HG02840 (cell line): ENCODE data around the gene ERICH2.

Source experiments
- ATAC-seq: cut with Tn5 transposase; IDR thresholded peaks from one replicate; pipeline ENCODE4 v1.9.1; 2021; ENCODE audit warnings: mild to moderate bottlenecking, moderate library complexity, moderate number of reproducible peaks; ENCODE audit not compliant: unreplicated experiment, low FRiP score

ERICH2 gene

DNA sequence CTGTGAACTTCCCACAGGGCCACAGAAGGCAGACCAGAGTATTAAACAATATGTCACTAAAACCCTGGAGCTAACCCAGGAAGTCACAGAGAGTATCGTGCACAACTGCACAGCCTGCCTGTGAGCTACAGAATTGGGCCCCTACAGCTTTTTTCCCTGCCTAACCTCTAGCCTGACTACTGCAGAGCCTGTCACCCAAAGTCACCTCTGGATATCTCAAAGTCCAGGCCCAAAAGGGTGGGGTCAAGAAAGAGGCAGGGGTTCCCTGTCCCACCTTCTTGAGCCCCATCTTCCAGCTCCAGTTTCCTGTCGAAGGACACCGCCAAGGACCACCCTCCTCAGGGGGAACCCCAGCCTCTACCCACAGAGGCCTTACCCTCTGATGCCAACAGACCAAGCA, 60.0 kb downstream of the ERICH2 start:
- no peak for ATAC-seq

- no peak for ATAC-seq
Measured at GRCh38 chr2:170831115-170831514, 60.9 kb downstream of the ERICH2 start.

DNA sequence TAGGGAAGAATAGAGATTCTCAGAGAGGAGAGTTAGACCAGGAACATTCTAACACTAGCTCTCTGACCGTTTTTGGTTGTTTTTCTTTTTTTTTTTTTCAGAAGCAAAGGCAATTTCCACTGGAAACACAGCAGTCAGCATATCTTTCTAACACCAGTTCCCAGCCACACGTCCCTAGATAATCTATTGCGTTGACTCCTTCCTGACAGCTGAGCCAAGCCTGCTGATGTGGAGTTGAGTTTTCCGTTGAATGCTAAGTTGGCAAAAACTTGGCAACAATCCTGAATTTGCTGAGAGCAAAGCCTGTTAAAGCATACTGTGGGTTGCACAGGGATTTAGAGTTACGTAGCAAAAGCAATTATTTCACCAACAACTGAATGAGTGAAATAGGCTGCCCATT, 65.8 kb downstream of the ERICH2 start:
- ATAC-seq = no peak

- ATAC-seq = no peak
Measured at GRCh38 chr2:170840717-170841210, 70.6 kb downstream of the ERICH2 start.

DNA sequence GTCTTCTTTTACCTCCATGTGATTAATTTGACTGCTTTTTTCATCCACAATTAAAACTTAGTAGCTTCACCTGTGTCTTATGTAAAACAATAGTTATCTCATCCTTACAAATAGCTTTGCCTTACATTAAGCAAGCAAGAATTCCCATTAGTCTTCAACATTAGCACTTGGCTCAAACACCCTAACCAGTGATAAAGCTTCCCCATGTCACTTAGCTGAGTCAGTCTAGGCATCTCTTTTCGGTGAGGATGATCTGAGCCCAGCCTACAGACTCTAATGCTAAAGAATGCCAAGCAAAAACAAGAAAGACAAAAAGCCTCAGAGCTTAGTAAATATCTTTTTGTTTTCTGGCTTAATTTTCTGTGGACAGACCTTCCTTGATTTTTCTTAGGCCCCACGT, 72.6 kb downstream of the ERICH2 start:
- no peak for ATAC-seq

DNA sequence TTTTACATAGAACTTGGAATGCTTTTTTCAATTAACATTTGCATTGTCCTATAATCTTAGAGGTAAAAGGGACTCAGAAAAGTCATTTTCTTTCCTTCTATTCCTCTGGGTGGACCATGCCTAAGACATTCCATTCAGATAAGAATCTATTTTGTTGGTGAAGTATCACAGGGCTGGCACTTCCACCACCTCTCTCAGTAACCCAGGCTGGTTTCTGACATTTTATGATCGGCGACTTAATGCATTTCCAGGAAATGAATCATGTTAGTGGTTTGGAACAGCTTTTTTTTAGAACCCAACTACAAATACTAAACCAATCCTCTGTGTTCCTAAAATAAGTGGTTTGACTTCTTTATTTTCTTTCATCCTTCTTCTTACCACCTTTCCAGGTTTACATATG, 73.5 kb downstream of the ERICH2 start:
- ATAC-seq = no peak

GRCh38 chr2:170845343-170845742, 75.2 kb downstream of the ERICH2 start:
- ATAC-seq = no peak

DNA sequence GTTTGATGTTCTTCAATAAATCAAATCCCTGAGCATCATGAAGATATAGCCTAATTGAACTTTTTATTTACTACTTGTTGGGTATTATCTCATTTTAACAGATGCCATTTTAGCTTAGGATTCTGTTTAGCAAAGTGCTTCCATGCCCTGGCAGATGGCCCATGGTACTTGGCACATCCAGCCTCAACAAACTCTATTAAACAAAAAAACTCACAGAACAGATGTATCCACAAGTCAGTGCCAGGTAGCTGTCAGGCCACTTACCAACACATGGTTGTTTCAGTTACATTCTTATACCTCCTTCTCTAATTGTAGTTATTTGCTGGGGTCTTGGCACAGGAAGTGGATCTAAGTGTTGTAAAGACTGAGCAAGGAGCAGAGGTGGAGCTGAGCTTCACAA, 76.1 kb downstream of the ERICH2 start:
- no peak for ATAC-seq

DNA sequence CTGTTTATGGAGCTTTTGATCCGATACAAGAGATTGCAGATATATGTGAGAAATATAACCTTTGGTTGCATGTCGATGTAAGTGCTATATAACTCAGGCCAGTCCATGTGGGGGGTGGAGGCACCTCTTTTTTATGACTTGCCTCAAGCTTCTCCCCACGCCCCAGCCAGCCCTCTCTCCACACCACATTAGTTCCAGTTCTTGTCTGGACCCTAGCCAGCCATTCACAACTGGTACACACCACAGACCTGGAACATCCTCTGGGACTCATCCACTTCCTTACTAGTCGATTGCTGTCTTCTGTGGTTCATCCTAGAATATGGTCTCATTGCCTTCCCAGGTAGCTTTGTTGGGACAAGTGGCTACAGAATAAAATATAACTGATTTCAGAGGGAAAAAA, 77.5 kb downstream of the ERICH2 start:
- no peak for ATAC-seq
